IMR-90 (cell line): ENCODE data around the gene NFIX. TPM values are rescaled to one million over a fixed set of nuclear protein-coding genes. Genes with fewer than 3 reads are reported as not detected.

ENCODE experiments used
- ATAC-seq: fragments of 200-7000 bp; cut with Tn5 transposase; 2 replicates; pipeline ENCODE4 v1.9.1; 2020; ENCODE audit warnings: low read depth, mild to moderate bottlenecking, moderate library complexity
- BruUV-seq: library from RNA; stranded (reverse); fragments of 400-500 nt; replicated peaks from 2 replicates; lab custom pipeline; 2021; lab: Mats Ljungman, UMichigan
- CTCF ChIA-PET: fragments of 300-600 bp; formaldehyde crosslinking; extraction: SDS; loops from one replicate; lab custom pipeline; 2021; ENCODE audit warnings: antibody characterized with exemption; lab: Yijun Ruan, JAX
- POLR2A ChIA-PET: fragments of 300-600 bp; sonication (Branson Sonifier 250); formaldehyde crosslinking; loops from one replicate; lab custom pipeline; 2022; ENCODE audit warnings: antibody characterized with exemption; ENCODE audit not compliant: unreplicated experiment; lab: Charles Lee
- DNase-seq: peaks from one replicate; pipeline ENCODE4 v3.0.0; 2013
- H2AFZ ChIP-seq: replicated peaks from 2 replicates; pipeline ENCODE3; 2013; ENCODE audit warnings: low read length, mild to moderate bottlenecking; ENCODE audit not compliant: poor library complexity
- H2AK5ac ChIP-seq: 2 replicates; pipeline ENCODE4 v1.6.1; 2013; ENCODE audit warnings: low read depth, low read length, inconsistent platforms
- H2AK9ac ChIP-seq: replicated peaks from 2 replicates; pipeline ENCODE3; 2013; ENCODE audit warnings: mild to moderate bottlenecking, low read depth, low read length, moderate library complexity; ENCODE audit not compliant: poor library complexity
- H2BK120ac ChIP-seq: 2 replicates; pipeline ENCODE4 v1.6.1; 2013; ENCODE audit warnings: low read depth, low read length, inconsistent platforms
- H2BK15ac ChIP-seq: 3 replicates; pipeline ENCODE4 v1.6.1; 2013; ENCODE audit warnings: low read depth, low read length, inconsistent platforms
- H2BK20ac ChIP-seq: 2 replicates; pipeline ENCODE4 v1.6.1; 2013; ENCODE audit warnings: low read depth, mild to moderate bottlenecking, inconsistent platforms, low read length, moderate library complexity
- H2BK5ac ChIP-seq: 2 replicates; pipeline ENCODE4 v1.6.1; 2013; ENCODE audit warnings: mild to moderate bottlenecking, low read depth, low read length, inconsistent platforms; ENCODE audit not compliant: poor library complexity, severe bottlenecking
- H3K14ac ChIP-seq: replicated peaks from 2 replicates; pipeline ENCODE4 v1.6.1; 2013; ENCODE audit warnings: low read depth, low read length, inconsistent platforms
- H3K18ac ChIP-seq: 2 replicates; pipeline ENCODE4 v1.6.1; 2013; ENCODE audit warnings: low read depth, low read length, control low read depth
- H3K23ac ChIP-seq: 2 replicates; pipeline ENCODE4 v1.6.1; 2013; ENCODE audit warnings: low read depth, low read length, inconsistent platforms
- H3K27ac ChIP-seq: 2 replicates; pipeline ENCODE4 v1.5.1; 2013; ENCODE audit warnings: mild to moderate bottlenecking, control low read depth, low read length; ENCODE audit not compliant: insufficient read depth
- H3K27me3 ChIP-seq: 2 replicates; pipeline ENCODE4 v1.6.1; 2013; ENCODE audit warnings: low read length; ENCODE audit not compliant: control insufficient read depth, insufficient read depth
- H3K36me3 ChIP-seq: 2 replicates; pipeline ENCODE4 v1.6.1; 2013; ENCODE audit warnings: low read length, mixed read lengths; ENCODE audit not compliant: control insufficient read depth, insufficient read depth
- H3K4ac ChIP-seq: 2 replicates; pipeline ENCODE4 v1.6.1; 2013; ENCODE audit warnings: low read depth, low read length, inconsistent platforms
- H3K4me1 ChIP-seq: 2 replicates; pipeline ENCODE4 v1.6.1; 2013; ENCODE audit warnings: low read length, mixed read lengths; ENCODE audit not compliant: control insufficient read depth, insufficient read depth
- H3K4me2 ChIP-seq: 2 replicates; pipeline ENCODE4 v1.6.1; 2013; ENCODE audit warnings: low read depth, mild to moderate bottlenecking, control low read depth, low read length, moderate library complexity
- H3K4me3 ChIP-seq: 2 replicates; pipeline ENCODE4 v1.5.1; 2013; ENCODE audit warnings: low read depth, mild to moderate bottlenecking, control low read depth, low read length, moderate library complexity; ENCODE audit not compliant: insufficient read depth
- H3K56ac ChIP-seq: 2 replicates; pipeline ENCODE4 v1.6.1; 2013; ENCODE audit warnings: low read length, inconsistent platforms; ENCODE audit not compliant: insufficient read depth; ENCODE audit errors: extremely low read depth
- H3K79me1 ChIP-seq, 2 experiments: 2 replicates each; pipeline ENCODE4 v1.6.1; 2013; ENCODE audit warnings: low read length in 2 of 2, inconsistent platforms in 1 of 2, low read depth in 1 of 2
- H3K9ac ChIP-seq: 2 replicates; pipeline ENCODE4 v1.6.1; 2013; ENCODE audit warnings: low read depth, low read length, control low read depth
- H3K9me1 ChIP-seq: 2 replicates; pipeline ENCODE4 v1.6.1; 2013; ENCODE audit warnings: low read length, inconsistent platforms; ENCODE audit not compliant: insufficient read depth
- H3K9me3 ChIP-seq: 2 replicates; pipeline ENCODE4 v1.6.1; 2013; ENCODE audit warnings: low read length; ENCODE audit not compliant: control insufficient read depth, insufficient read depth
- H4K20me1 ChIP-seq: 2 replicates; pipeline ENCODE4 v1.6.1; 2013; ENCODE audit warnings: low read length, inconsistent platforms; ENCODE audit not compliant: insufficient read depth
- H4K5ac ChIP-seq: 2 replicates; pipeline ENCODE4 v1.6.1; 2013; ENCODE audit warnings: mild to moderate bottlenecking, low read depth, low read length, control low read depth
- H4K8ac ChIP-seq, 2 experiments: 2 replicates each; pipeline ENCODE4 v1.6.1; 2013; ENCODE audit warnings: low read depth in 2 of 2, low read length in 2 of 2, control low read depth in 1 of 2, inconsistent platforms in 1 of 2
- H4K91ac ChIP-seq: 2 replicates; pipeline ENCODE4 v1.6.1; 2013; ENCODE audit warnings: low read depth, low read length, inconsistent platforms; ENCODE audit not compliant: insufficient read depth
- BHLHE40 ChIP-seq: fragments of 150-350 bp; IDR thresholded peaks from 2 replicates; pipeline ENCODE4 v1.6.1; 2016; ENCODE audit warnings: mild to moderate bottlenecking, low read depth, low read length
- MAZ ChIP-seq: IDR thresholded peaks from 2 replicates; pipeline ENCODE4 v1.6.1; 2012; ENCODE audit warnings: low read depth, mild to moderate bottlenecking, low read length, improper control_type of control experiment, moderate library complexity, borderline replicate concordance
- MXI1 ChIP-seq: IDR thresholded peaks from 2 replicates; pipeline ENCODE4 v1.6.1; 2012; ENCODE audit warnings: low read depth, mild to moderate bottlenecking, low read length, moderate library complexity, borderline replicate concordance
- WGBS, 2 experiments: methylation state at CpG; one replicate each; pipeline versions ENCODE4 v1.1.5 to v1.1.7; 2013; ENCODE audit warnings: missing lambda C conversion rate in 2 of 2; ENCODE audit not compliant: insufficient read length in 1 of 2; ENCODE audit errors: extremely low coverage in 2 of 2; 5-methylcytosine and 5-hydroxymethylcytosine counted together
- dilution Hi-C: fragments of 300-500 bp; cut with HindIII; formaldehyde crosslinking; loops from one replicate; pipeline ENCODE4 v1.14.3; 2018; ENCODE audit warnings: low sequenced_read_pairs; ENCODE audit not compliant: unreplicated experiment
- in situ Hi-C: fragments of 300-500 bp; cut with MboI; formaldehyde crosslinking; loops from 3 replicates; pipeline ENCODE4 v1.14.3; 2019; ENCODE audit warnings: low sequenced_read_pairs, inconsistent platforms, mixed read lengths
- intact Hi-C: fragments of 100-400 bp; cut with micrococcal nuclease; formaldehyde crosslinking; loops from 2 replicates; pipeline ENCODE4 v1.10.0; 2022
- polyA plus RNA-seq, 3 experiments: library from polyadenylated mRNA; depleted of rRNA; stranded (reverse); fragments of >200 nt; gene quantifications; 2 replicates each; pipeline ENCODE4 v1.2.3, GENCODE V29; 2012; ENCODE audit warnings: low replicate concordance in 1 of 3
- total RNA-seq: library from RNA; depleted of rRNA; stranded (reverse); fragments of >200 nt; gene quantifications from 2 replicates; pipeline ENCODE4 v1.2.3, GENCODE V29; 2012

The NFIX gene
- total and polyA plus RNA-seq, 2 of the 4 experiments (the other 2 are of a cell fraction) = 10.2 to 47.7 TPM

- POLR2A ChIA-PET = no interaction called here
- peak overlapping the region; percentile 75 for H2BK5ac ChIP-seq
- H4K5ac ChIP-seq = peak overlapping the region; percentile 21
- peaks cover 27% of the 10 kb centered on the region for H4K20me1 ChIP-seq
- dilution Hi-C loops = no loop called here
- 0 out of 2 replicates have a peak overlapping the region, but pooled peaks have one; percentile 4 for H3K56ac ChIP-seq
- peak overlapping the region; percentile 47; the same call in 1 of the 2 replicates for H3K18ac ChIP-seq
- H3K36me3 ChIP-seq = peaks cover 13% of the 10 kb centered on the region
- intact Hi-C loops = loop anchor here (5.0 kb wide), 1 partner anchor 66 kb away; no protein-coding TSS in a partner anchor
- no TSS peak for BruUV-seq
- peaks cover 18 to 48% of the 10 kb centered on the region in 2 experiments for H3K79me1 ChIP-seq
- in situ Hi-C loops = loop anchor here (25.0 kb wide), 1 partner anchor 742 kb away; a partner anchor contains a TSS
- no peaks in the 10 kb centered on the region for H3K9me3 ChIP-seq
- H2AFZ ChIP-seq = peak overlapping the region; percentile 93
- peak overlapping the region in 1 of 2 experiments; percentile 75; a peak in 1 of 4 replicates for H4K8ac ChIP-seq
- H3K27me3 ChIP-seq = no peaks in the 10 kb centered on the region
- H2BK120ac ChIP-seq = peak overlapping the region; percentile 37; the same call in 1 of the 2 replicates
- peak overlapping the region; percentile 78 for H3K9ac ChIP-seq
- TF ChIP-seq BHLHE40 (peak; percentile 64), MXI1 (peak; percentile 50; the same call in 1 of the 2 replicates), MAZ (no peak; the same call in none of the 2 replicates)
- CTCF ChIA-PET = interaction anchor here (0.8 to 1.1 kb wide), 2 partner anchors 65 to 98 kb away, joined by 3 to 4 read pairs; no protein-coding TSS in a partner anchor
- H3K27ac ChIP-seq = peak overlapping the region; percentile 76
- no peak overlapping the region for H2BK15ac ChIP-seq
- DNase-seq = peak; percentile 30
- H4K91ac ChIP-seq = peak overlapping the region; percentile 79
- H2AK5ac ChIP-seq = peak overlapping the region; percentile 86
- peak overlapping the region; percentile 76 for H3K4me2 ChIP-seq
- H3K4me1 ChIP-seq = peaks cover 13% of the 10 kb centered on the region
- 1% methylated on average over 41 of the region's 129 CpGs; no CpG with 5 or more reads in 1 of the 2 experiments for WGBS, 2 experiments
- peak overlapping the region; percentile 81 for H3K4ac ChIP-seq
- peak overlapping the region; percentile 76; the same call in 1 of the 2 replicates for H3K23ac ChIP-seq
- H2AK9ac ChIP-seq = peak overlapping the region; percentile 99
- peak; percentile 51 for ATAC-seq
- H3K4me3 ChIP-seq = peak overlapping the region; percentile 93
- peak overlapping the region; percentile 85 for H3K14ac ChIP-seq
- H3K9me1 ChIP-seq = peaks cover 11% of the 10 kb centered on the region
- H2BK20ac ChIP-seq = no peak overlapping the region
Measured at GRCh38 chr19:12995596-12996405, 526 bp downstream of the NFIX start.
